Measurements from ENCODE around the gene KAZN. TPM values are rescaled to one million over a fixed set of nuclear protein-coding genes. Genes with fewer than 3 reads are reported as not detected.

Gene KAZN
- total and polyA plus RNA-seq, 2 of the 8 experiments (the other 6 are each of a cell fraction or from before 2014, with no cell fraction given) = 3.7 to 11.8 TPM

GRCh38 chr1:14693949-14694348 is 95.5 kb downstream of the KAZN start:
- Histone ChIP-seq H3K9me3 (ENCODE audit: insufficient read depth in 2 of 2, low read depth in 1 of 2, low read length in 1 of 2) (no peaks in the 10 kb centered on the region), H4K5ac (ENCODE audit: insufficient read length, low read depth, low read length) (no peak overlapping the region), H3K36me3 (ENCODE audit: control insufficient read depth in 2 of 4, insufficient read depth in 4 of 4, low read length in 3 of 4) (no peaks in the 10 kb centered on the region), H2BK5ac (ENCODE audit: low read depth, low read length) (no peak overlapping the region), H3K79me2 (ENCODE audit: control insufficient read depth in 1 of 2, insufficient read depth in 2 of 2, low read length in 2 of 2) (no peaks in the 10 kb centered on the region), H3K4me3 (ENCODE audit: extremely low read depth in 1 of 4, insufficient read depth in 2 of 4, low read depth in 3 of 4, low read length in 4 of 4) (no peak overlapping the region), H2BK12ac (ENCODE audit: low read depth, low read length) (no peak overlapping the region), H2AFZ (ENCODE audit: low read length) (no peak overlapping the region), H4K8ac (ENCODE audit: extremely low read depth, insufficient read depth, low read length) (no peak overlapping the region), H3K27me3 (replicated peaks in 1 of 4; ENCODE audit: control insufficient read depth in 3 of 4, extremely low read depth in 1 of 4, insufficient read depth in 3 of 4, low read length in 3 of 4) (no peaks in the 10 kb centered on the region), H3K4me1 (replicated peaks in 1 of 4; ENCODE audit: control insufficient read depth in 3 of 4, insufficient read depth in 4 of 4, low read length in 3 of 4) (no peaks in the 10 kb centered on the region; a peak in 1 of 7 replicates), H2AK5ac (ENCODE audit: low read depth, low read length) (no peak overlapping the region), H3K79me1 (ENCODE audit: low read depth, low read length) (peaks cover 4% of the 10 kb centered on the region; the same call in 1 of the 2 replicates), H3K4ac (replicated peaks; ENCODE audit: insufficient read length, low read depth, low read length) (no peak overlapping the region), H2BK20ac (ENCODE audit: low read length) (no peak overlapping the region), H2BK15ac (ENCODE audit: low read length) (no peak overlapping the region), H4K20me1 (replicated peaks in 1 of 2; ENCODE audit: control insufficient read depth in 1 of 2, insufficient read depth in 2 of 2, low read length in 2 of 2) (no peaks in the 10 kb centered on the region), H3K9ac (replicated peaks in 1 of 4; ENCODE audit: extremely low read depth in 1 of 4, low read depth in 3 of 4, low read length in 3 of 4) (no peak overlapping the region), H3K23ac (ENCODE audit: insufficient read length) (no peak overlapping the region), H2BK120ac (replicated peaks; ENCODE audit: low read depth, low read length) (no peak overlapping the region), H3K56ac (replicated peaks; ENCODE audit: insufficient read length, low read depth, low read length) (no peak overlapping the region), H4K91ac (replicated peaks; ENCODE audit: insufficient read length, low read length) (no peak overlapping the region), H3K23me2 (ENCODE audit: low read depth, low read length) (no peaks in the 10 kb centered on the region), H3K4me2 (ENCODE audit: insufficient read depth in 1 of 2, low read depth in 2 of 2, low read length in 2 of 2) (no peak overlapping the region), H3K14ac (ENCODE audit: insufficient read length) (no peak overlapping the region), H3K18ac (ENCODE audit: extremely low read depth, low read length) (no peak overlapping the region), H3K27ac (ENCODE audit: low read depth, low read length) (no peak overlapping the region)
- CTCF ChIA-PET (ENCODE audit: partially characterized antibody) = interaction anchor here (1.0 to 1.1 kb wide), 2 partner anchors 76 to 93 kb away, joined by 3 read pairs; no protein-coding TSS in a partner anchor
- POLR2A ChIA-PET (ENCODE audit: partially characterized antibody) = interaction anchor here (1.5 kb wide), 1 partner anchor 96 kb away, joined by 5 read pairs; the partner anchor contains the start of gene KAZN
- 88% methylated on average over 7 of the region's 7 CpGs; no CpG with 5 or more reads in 1 of the 2 experiments for WGBS, 2 experiments (ENCODE audit: extremely low coverage in 1 of 2, insufficient coverage in 1 of 2, insufficient read length in 1 of 2, insufficient replicate concordance in 2 of 2, low coverage in 1 of 2, low lambda C conversion rate in 2 of 2, missing lambda C conversion rate in 1 of 2)
- FAIRE-seq = no peak
- DNase-seq (ENCODE audit: low read depth in 1 of 2, low spot score in 2 of 2) = no peak
- TF ChIP-seq TCF12 (IDR thresholded peaks at IDR 0.05; ENCODE audit: low read depth, low read length) = no peak
- no peak for TF ChIP-seq EZH2 (IDR thresholded peaks at IDR 0.05; ENCODE audit: low read depth, low read length, severe bottlenecking)
- no peak for TF ChIP-seq CEBPB (IDR thresholded peaks at IDR 0.05; ENCODE audit: low read depth, low read length)
- TF ChIP-seq RFX5 (IDR thresholded peaks at IDR 0.05; ENCODE audit: borderline replicate concordance, low read depth, low read length) = no peak
- TF ChIP-seq, protein P1, sequence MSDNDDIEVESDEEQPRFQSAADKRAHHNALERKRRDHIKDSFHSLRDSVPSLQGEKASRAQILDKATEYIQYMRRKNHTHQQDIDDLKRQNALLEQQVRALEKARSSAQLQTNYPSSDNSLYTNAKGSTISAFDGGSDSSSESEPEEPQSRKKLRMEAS (IDR thresholded peaks at IDR 0.05) = no peak
- no peak for TF ChIP-seq CBX8 (IDR thresholded peaks at IDR 0.05; ENCODE audit: borderline replicate concordance, low read depth, low read length)
- TF ChIP-seq TAF1 (IDR thresholded peaks at IDR 0.05; ENCODE audit: low read depth, low read length) = no peak
